Germinal center (tissue), 1 donor: ENCODE measurements around the gene PARD3.

Experiments
- DNase-seq: peaks from one replicate; pipeline ENCODE4 v3.0.0; 2012; ENCODE audit warnings: mixed read lengths, low spot score

PARD3 gene

GRCh38 chr10:34689053-34689452, 126.0 kb downstream of the PARD3 start:
- no peak for DNase-seq

GRCh38 chr10:34687434-34688210, 127.5 kb downstream of the PARD3 start:
- no peak for DNase-seq

GRCh38 chr10:34682580-34682979, 132.5 kb downstream of the PARD3 start:
- no peak for DNase-seq

GRCh38 chr10:34681933-34682332, 133.2 kb downstream of the PARD3 start:
- DNase-seq, result no peak

- no peak for DNase-seq
These were observed 135.9 kb downstream of the PARD3 start for GRCh38 chr10:34679177-34679576.

- DNase-seq, result no peak
These were observed 137.5 kb downstream of the PARD3 start for GRCh38 chr10:34677591-34677990.

- no peak for DNase-seq
These were observed 138.0 kb downstream of the PARD3 start for GRCh38 chr10:34677132-34677531.

- DNase-seq, result no peak
These were observed 140.9 kb downstream of the PARD3 start for GRCh38 chr10:34674176-34674575.

- no peak for DNase-seq
These were observed 145.0 kb downstream of the PARD3 start for GRCh38 chr10:34670081-34670480.

GRCh38 chr10:34669079-34669478, 146.0 kb downstream of the PARD3 start:
- no peak for DNase-seq

GRCh38 chr10:34667177-34667576, 147.9 kb downstream of the PARD3 start:
- no peak for DNase-seq

GRCh38 chr10:34666008-34666704, 148.9 kb downstream of the PARD3 start:
- DNase-seq, result no peak

- DNase-seq, result no peak
These were observed 150.4 kb downstream of the PARD3 start for GRCh38 chr10:34664706-34665105.

- DNase-seq, result no peak
These were observed 153.5 kb downstream of the PARD3 start for GRCh38 chr10:34661580-34661979.

GRCh38 chr10:34658934-34659333, 156.2 kb downstream of the PARD3 start:
- no peak for DNase-seq

GRCh38 chr10:34656661-34657060, 158.4 kb downstream of the PARD3 start:
- DNase-seq, result no peak

- peak; percentile 13 for DNase-seq
These were observed 159.6 kb downstream of the PARD3 start for GRCh38 chr10:34655286-34656170.

- DNase-seq, result no peak
These were observed 160.9 kb downstream of the PARD3 start for GRCh38 chr10:34654211-34654610.

GRCh38 chr10:34653530-34653929, 161.6 kb downstream of the PARD3 start:
- no peak for DNase-seq

- no peak for DNase-seq
These were observed 163.5 kb downstream of the PARD3 start for GRCh38 chr10:34651416-34652195.

GRCh38 chr10:34650156-34650555, 164.9 kb downstream of the PARD3 start:
- no peak for DNase-seq

GRCh38 chr10:34649385-34649784, 165.7 kb downstream of the PARD3 start:
- no peak for DNase-seq
